ENCODE results near the gene NT5M. TPM values are rescaled to one million over a fixed set of nuclear protein-coding genes. Genes with fewer than 3 reads are reported as not detected.

Gene NT5M
- total and polyA plus RNA-seq, 9 of the 15 experiments (the other 6 are each of a cell fraction or from before 2014, with no cell fraction given): 0.24 to 10.1 (median 3.4) TPM

GRCh38 chr17:17367931-17368330, 64.8 kb downstream of the NT5M start:
- H2AFZ ChIP-seq (ENCODE audit: low read depth, low read length): no peak overlapping the region
- H3K79me2 ChIP-seq (ENCODE audit: control insufficient read depth, insufficient read depth, low read length): no peaks in the 10 kb centered on the region
- no peak overlapping the region for H3K4me2 ChIP-seq (ENCODE audit: insufficient read depth, low read length)
- ATAC-seq: no peak
- H3K27me3 ChIP-seq (ENCODE audit: control insufficient read depth in 2 of 2, insufficient read depth in 2 of 2, low read length in 2 of 2): peaks cover 3 to 52% of the 10 kb centered on the region in 2 experiments; a peak in 4 of 5 replicates
- BruUV-seq (replicated peaks): no TSS peak
- H3K9me1 ChIP-seq (ENCODE audit: control insufficient read depth, insufficient read depth, low read length): no peaks in the 10 kb centered on the region
- CTCF ChIA-PET (ENCODE audit: low intra/inter-chr PET ratio): no interaction called here
- no peaks in the 10 kb centered on the region for H4K20me1 ChIP-seq (replicated peaks; ENCODE audit: control insufficient read depth, insufficient read depth, low read length)
- in situ Hi-C loops (cut with MboI): no loop called here
- no peaks in the 10 kb centered on the region for H3K36me3 ChIP-seq (ENCODE audit: control insufficient read depth, insufficient read depth, low read length)
- no peak for FAIRE-seq
- H3K9me3 ChIP-seq (replicated peaks; ENCODE audit: control insufficient read depth, insufficient read depth, low read depth, low read length): 0 out of 2 replicates have a peak, but pooled peaks cover 3% of the 10 kb centered on the region
- no peak overlapping the region for H3K4me3 ChIP-seq
- H3K27ac ChIP-seq (ENCODE audit: extremely low read depth, low read depth, low read length): no peak overlapping the region
- peaks cover 0 to 10% of the 10 kb centered on the region in 2 experiments; a peak in 3 of 5 replicates for H3K4me1 ChIP-seq (replicated peaks in 1 of 2; ENCODE audit: control insufficient read depth in 2 of 2, insufficient read depth in 2 of 2, low read length in 2 of 2)
- H3K9ac ChIP-seq (ENCODE audit: insufficient read depth in 1 of 2, low read depth in 2 of 2, low read length in 2 of 2): no peak overlapping the region; a peak in 1 of 4 replicates
- TF ChIP-seq VEZF1 (CRISPR knock-in tag; IDR thresholded peaks at IDR 0.05): no peak
- no peak for TF ChIP-seq CCAR2 (IDR thresholded peaks at IDR 0.05; ENCODE audit: low read depth, low read length)
- TF ChIP-seq HSF4 (CRISPR knock-in tag; IDR thresholded peaks at IDR 0.05; ENCODE audit: borderline replicate concordance): no peak
- no peak for TF ChIP-seq HDAC2 (IDR thresholded peaks at IDR 0.05)
- TF ChIP-seq ZC3H11A (IDR thresholded peaks at IDR 0.05; ENCODE audit: low read depth, low read length): no peak
- TF ChIP-seq ZNF184 (CRISPR knock-in tag; IDR thresholded peaks at IDR 0.05): no peak
- no peak for TF ChIP-seq ZNF583 (CRISPR knock-in tag; IDR thresholded peaks at IDR 0.05)
- no peak for TF ChIP-seq CTBP1 (IDR thresholded peaks at IDR 0.05; ENCODE audit: borderline replicate concordance)
- no peak for TF ChIP-seq MTA3 (IDR thresholded peaks at IDR 0.05; ENCODE audit: borderline replicate concordance)
- no peak for TF ChIP-seq MLLT1 (IDR thresholded peaks at IDR 0.05)
- no peak for TF ChIP-seq PCBP2 (IDR thresholded peaks at IDR 0.05; ENCODE audit: low read depth, low read length, poor library complexity, severe bottlenecking)
- intact Hi-C loops (cut with micrococcal nuclease): no loop called here
- no peak for DNase-seq (ENCODE audit: extremely low read depth in 1 of 4, low spot score in 3 of 4)
- POLR2A ChIA-PET: no interaction called here
- WGBS (ENCODE audit: insufficient coverage, low coverage, missing lambda C conversion rate): 25% methylated on average over 3 of the region's 5 CpGs

Data from K562 (cell line).